ENCODE results near the gene GPR158. TPM values are rescaled to one million over a fixed set of nuclear protein-coding genes. Genes with fewer than 3 reads are reported as not detected.

Gene GPR158
- total and polyA plus RNA-seq, 4 donors = 0.03 to 0.08 TPM; not detected in 2

DNA sequence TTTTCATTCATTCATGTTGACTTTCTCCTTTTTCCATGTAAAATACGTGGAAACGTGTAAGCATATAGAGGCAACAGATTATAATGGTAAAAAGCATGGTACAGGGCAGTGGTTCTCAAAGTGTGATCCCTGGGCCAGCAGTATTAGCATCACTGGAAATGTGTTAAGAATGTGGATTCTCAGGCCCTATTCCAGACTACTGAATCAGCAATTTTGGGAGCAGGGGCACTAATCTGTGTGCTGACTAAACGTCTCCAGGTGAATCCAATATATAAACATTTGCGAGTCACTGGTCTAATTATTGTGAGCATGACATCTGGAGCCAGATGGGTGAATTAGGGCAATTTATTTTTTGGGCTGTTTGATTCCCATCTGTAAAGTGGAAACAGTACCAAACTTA lies 5.1 kb upstream of the GPR158 start:
- Histone ChIP-seq H3K4me1 (ENCODE audit: control insufficient read depth in 4 of 4, insufficient read depth in 4 of 4, low read length in 3 of 4) (peaks cover under 1 to 6% (median 4%) of the 10 kb centered on the region in 4 donors), H3K9me3 (ENCODE audit: control insufficient read depth in 4 of 4, low read length in 3 of 4) (no peaks in the 10 kb centered on the region)
- 77% methylated on average over 4 of the region's 4 CpGs for WGBS

DNA sequence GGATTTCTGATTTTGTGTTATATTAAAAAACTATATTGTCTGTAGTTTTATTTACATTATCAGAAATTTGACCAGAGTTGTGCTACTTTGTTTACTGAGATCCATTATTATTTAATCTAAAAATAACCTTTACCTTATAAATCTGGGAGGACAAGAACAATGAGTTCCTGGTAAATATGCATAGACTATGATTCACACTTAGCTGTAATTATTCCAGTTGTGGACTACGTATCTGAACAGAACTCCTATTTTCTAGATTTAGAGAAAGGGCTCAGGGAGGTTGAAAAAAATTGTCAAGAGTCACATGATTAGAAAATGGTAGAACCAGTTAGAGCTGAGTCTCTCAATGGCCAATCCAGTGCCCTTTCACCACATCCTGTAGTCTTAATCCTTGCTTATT lies 4.2 kb upstream of the GPR158 start:
- Histone ChIP-seq H3K27me3 (ENCODE audit: control insufficient read depth in 4 of 4, insufficient read depth in 4 of 4, low read length in 3 of 4) (peaks cover 0 to 6% (median 3%) of the 10 kb centered on the region in 4 donors), H3K27ac (ENCODE audit: low read depth in 1 of 2, low read length in 2 of 2) (no peak overlapping the region), H3K4me1 (ENCODE audit: control insufficient read depth in 4 of 4, insufficient read depth in 4 of 4, low read length in 3 of 4) (peaks cover 6 to 15% (median 12%) of the 10 kb centered on the region in 4 donors), H3K4me3 (ENCODE audit: low read depth in 1 of 3, low read length in 3 of 3) (no peak overlapping the region), H3K9ac (ENCODE audit: low read depth in 1 of 2, low read length in 2 of 2) (no peak overlapping the region), H3K36me3 (ENCODE audit: control insufficient read depth in 4 of 4, insufficient read depth in 3 of 4, low read depth in 1 of 4, low read length in 3 of 4) (no peaks in the 10 kb centered on the region), H3K9me3 (ENCODE audit: control insufficient read depth in 4 of 4, low read length in 3 of 4) (no peaks in the 10 kb centered on the region)
- no peak for DNase-seq (ENCODE audit: low spot score)
- WGBS = 67% methylated on average over 1 of the region's 1 CpG
- no peak for TF ChIP-seq EGR1 (IDR thresholded peaks at IDR 0.05; ENCODE audit: low read depth in 2 of 2)

More for the DNA sequence above, 5.1 kb upstream of the GPR158 start:
- Histone ChIP-seq H3K36me3 (ENCODE audit: control insufficient read depth in 4 of 4, insufficient read depth in 3 of 4, low read depth in 1 of 4, low read length in 3 of 4) (no peaks in the 10 kb centered on the region), H3K27ac (ENCODE audit: low read depth in 1 of 2, low read length in 2 of 2) (no peak overlapping the region), H3K9ac (ENCODE audit: low read depth in 1 of 2, low read length in 2 of 2) (no peak overlapping the region), H3K27me3 (ENCODE audit: control insufficient read depth in 4 of 4, insufficient read depth in 4 of 4, low read length in 3 of 4) (peaks cover 0 to 6% (median 0%) of the 10 kb centered on the region in 4 donors), H3K4me3 (ENCODE audit: low read depth in 1 of 3, low read length in 3 of 3) (no peak overlapping the region)
- no peak for TF ChIP-seq CTCF (IDR thresholded peaks at IDR 0.05; ENCODE audit: low read depth, low read length, missing input control)
- no peak for DNase-seq (ENCODE audit: low spot score)

GRCh38 chr10:25175527-25176420 lies 973 bp downstream of the GPR158 start:
- Histone ChIP-seq H3K4me3 (ENCODE audit: low read depth in 1 of 3, low read length in 3 of 3) (peak overlapping the region in 1 of 3 donors; percentile 45), H3K9me3 (ENCODE audit: control insufficient read depth in 4 of 4, low read length in 3 of 4) (no peaks in the 10 kb centered on the region), H3K36me3 (ENCODE audit: control insufficient read depth in 4 of 4, insufficient read depth in 3 of 4, low read depth in 1 of 4, low read length in 3 of 4) (no peaks in the 10 kb centered on the region), H3K9ac (ENCODE audit: low read depth in 1 of 2, low read length in 2 of 2) (no peak overlapping the region), H3K4me1 (ENCODE audit: control insufficient read depth in 4 of 4, insufficient read depth in 4 of 4, low read length in 3 of 4) (peaks cover 9 to 27% (median 13%) of the 10 kb centered on the region in 4 donors), H3K27ac (ENCODE audit: low read depth in 1 of 2, low read length in 2 of 2) (no peak overlapping the region), H3K27me3 (ENCODE audit: control insufficient read depth in 4 of 4, insufficient read depth in 4 of 4, low read length in 3 of 4) (peaks cover 2 to 18% (median 9%) of the 10 kb centered on the region in 4 donors)
- no peak for DNase-seq (ENCODE audit: low spot score)
- 7% methylated on average over 66 of the region's 66 CpGs for WGBS
- TF ChIP-seq, protein P1, sequence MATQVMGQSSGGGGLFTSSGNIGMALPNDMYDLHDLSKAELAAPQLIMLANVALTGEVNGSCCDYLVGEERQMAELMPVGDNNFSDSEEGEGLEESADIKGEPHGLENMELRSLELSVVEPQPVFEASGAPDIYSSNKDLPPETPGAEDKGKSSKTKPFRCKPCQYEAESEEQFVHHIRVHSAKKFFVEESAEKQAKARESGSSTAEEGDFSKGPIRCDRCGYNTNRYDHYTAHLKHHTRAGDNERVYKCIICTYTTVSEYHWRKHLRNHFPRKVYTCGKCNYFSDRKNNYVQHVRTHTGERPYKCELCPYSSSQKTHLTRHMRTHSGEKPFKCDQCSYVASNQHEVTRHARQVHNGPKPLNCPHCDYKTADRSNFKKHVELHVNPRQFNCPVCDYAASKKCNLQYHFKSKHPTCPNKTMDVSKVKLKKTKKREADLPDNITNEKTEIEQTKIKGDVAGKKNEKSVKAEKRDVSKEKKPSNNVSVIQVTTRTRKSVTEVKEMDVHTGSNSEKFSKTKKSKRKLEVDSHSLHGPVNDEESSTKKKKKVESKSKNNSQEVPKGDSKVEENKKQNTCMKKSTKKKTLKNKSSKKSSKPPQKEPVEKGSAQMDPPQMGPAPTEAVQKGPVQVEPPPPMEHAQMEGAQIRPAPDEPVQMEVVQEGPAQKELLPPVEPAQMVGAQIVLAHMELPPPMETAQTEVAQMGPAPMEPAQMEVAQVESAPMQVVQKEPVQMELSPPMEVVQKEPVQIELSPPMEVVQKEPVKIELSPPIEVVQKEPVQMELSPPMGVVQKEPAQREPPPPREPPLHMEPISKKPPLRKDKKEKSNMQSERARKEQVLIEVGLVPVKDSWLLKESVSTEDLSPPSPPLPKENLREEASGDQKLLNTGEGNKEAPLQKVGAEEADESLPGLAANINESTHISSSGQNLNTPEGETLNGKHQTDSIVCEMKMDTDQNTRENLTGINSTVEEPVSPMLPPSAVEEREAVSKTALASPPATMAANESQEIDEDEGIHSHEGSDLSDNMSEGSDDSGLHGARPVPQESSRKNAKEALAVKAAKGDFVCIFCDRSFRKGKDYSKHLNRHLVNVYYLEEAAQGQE (IDR thresholded peaks at IDR 0.05) = peak; percentile 93
- TF ChIP-seq RAD21 (IDR thresholded peaks at IDR 0.05) (no peak), JUND (IDR thresholded peaks at IDR 0.05) (no peak), TAF1 (conservative IDR thresholded peaks at IDR 0.05) (no peak), EGR1 (IDR thresholded peaks at IDR 0.05; ENCODE audit: low read depth in 2 of 2) (no peak)
